ENCODE measurements around the gene RPS23. TPM values are rescaled to one million over a fixed set of nuclear protein-coding genes. Genes with fewer than 3 reads are reported as not detected.
A peak's percentile ranks its signal among the peaks of the same experiment; 100 is the strongest.

RPS23 gene
- total RNA-seq, 1 donor from 2014 or later, result 1,931 TPM

DNA sequence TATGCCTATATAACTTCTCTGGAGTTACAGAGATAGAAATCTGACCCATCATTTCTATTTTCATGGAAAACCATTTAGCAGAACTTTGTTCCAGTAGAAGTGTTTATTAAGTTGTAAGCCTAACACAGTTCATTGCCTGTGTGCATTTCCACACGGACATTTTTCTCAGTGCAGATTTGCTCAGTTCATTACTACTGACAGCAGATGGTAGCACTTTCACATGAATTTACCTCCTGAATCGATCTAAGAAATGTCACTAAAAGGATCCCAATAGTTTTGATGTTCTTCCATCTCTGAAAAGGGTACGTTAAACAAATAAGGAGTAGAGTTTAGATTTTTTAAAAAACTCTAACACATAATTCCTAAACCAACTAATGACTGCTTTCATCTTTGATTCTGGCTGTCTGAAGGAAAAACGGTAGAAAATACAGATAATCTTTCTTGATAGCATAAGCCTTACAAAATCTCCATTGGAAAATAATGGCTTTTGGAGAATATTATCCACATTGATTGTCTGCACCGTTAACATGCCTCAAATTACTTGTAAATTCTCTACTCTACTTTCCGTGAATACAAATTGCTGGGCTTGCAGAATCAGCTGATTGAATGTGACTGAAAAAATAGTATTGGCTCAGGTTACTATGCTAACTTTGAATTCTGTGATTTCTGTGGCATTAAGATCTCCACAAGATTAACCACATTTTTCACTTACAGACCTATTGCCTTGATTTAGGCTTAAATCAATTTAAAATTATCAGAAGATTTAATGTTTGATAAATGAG, 33.1 kb downstream of the RPS23 start:
- peak; percentile 21 for DNase-seq (ENCODE audit: low read depth)

DNA sequence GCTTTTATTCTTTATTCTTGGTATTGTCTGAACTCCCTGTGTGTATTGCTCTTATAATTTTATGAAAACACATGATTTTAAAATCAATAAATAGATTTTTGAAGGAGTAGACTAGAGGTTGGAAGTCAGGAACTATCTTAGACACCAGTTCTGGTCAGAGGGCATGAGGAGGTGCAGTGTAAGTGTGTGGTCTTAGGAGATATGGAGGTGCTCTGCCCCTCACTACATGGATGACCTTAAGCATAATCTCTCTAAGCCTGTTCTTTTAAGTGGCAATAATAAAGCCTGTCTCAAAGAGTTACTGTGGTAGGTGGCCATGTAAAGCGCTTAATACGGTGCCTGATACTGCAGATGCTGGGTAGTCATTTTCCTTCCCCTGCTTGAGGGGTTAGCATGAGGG, 34.0 kb downstream of the RPS23 start:
- DNase-seq (ENCODE audit: low read depth), result no peak

DNA sequence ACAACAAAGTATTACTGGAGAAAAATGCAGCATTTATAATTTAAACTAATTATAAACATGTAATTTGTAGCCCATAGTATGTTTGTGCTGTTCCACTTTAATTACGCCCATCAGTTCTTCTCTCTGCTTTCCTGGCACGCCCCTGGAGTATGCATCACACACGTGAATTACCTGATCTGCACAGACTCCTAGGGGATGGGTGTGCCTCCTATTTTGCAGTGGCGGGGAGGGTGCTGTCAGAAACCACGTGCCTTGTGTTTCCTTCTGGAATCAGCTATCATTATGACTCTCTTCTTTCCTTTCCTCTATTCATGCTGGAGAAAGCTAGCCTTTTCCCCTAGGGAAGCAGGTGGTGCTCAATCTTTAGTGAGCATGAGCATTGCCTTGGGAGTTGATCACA, 43.3 kb downstream of the RPS23 start:
- DNase-seq (ENCODE audit: low read depth), result no peak

DNA sequence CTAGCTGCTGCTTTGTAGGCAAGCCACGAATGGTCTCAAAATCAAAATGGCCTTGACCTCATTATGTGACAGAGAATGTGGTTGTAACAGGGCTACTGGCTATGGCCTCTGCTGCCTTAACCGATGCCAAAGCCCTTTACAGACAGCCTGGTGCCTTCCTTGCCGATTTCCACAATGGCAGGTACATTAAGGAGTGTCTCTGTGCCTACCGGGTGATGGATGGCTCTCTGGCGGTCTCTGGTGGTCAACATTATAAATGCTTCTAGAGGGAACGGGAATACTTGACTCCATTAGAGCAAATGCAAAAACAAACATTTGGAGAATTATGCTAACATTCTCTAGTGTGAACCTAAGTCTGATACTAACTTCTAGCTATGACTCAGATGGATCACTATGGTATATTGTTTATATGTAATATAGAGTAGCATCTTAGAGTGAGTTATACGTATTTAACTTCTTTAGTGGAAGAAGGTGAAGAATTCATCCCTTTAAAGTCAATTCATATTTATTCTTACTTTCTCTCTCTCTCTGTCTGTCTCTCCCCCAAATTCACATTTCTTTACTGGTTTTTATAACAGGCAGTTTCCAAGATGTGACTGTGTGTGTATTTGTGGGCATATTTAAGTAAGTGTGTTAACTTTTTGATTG, 52.5 kb downstream of the RPS23 start:
- DNase-seq (ENCODE audit: low read depth), result peak; percentile 60
